ENCODE measurements around the gene RUVBL2. TPM values are rescaled to one million over a fixed set of nuclear protein-coding genes. Genes with fewer than 3 reads are reported as not detected.

RUVBL2 gene
- total and polyA plus RNA-seq, 2 of the 4 experiments (the other 2 are of a cell fraction), result 196 to 391 TPM

- ChIA-PET CTCF (no interaction called here), POLR2A (ENCODE audit: unreplicated experiment) (no interaction called here)
- H3K56ac ChIP-seq (ENCODE audit: extremely low read depth, insufficient read depth, low read length), result no peak overlapping the region
- H4K5ac ChIP-seq (ENCODE audit: low read depth, low read length), result peak overlapping the region; percentile 44
- DNase-seq (no peak), ATAC-seq (ENCODE audit: low read depth) (no peak)
- H2AFZ ChIP-seq (replicated peaks; ENCODE audit: low read length, poor library complexity), result peak overlapping the region; percentile 51
- H3K23ac ChIP-seq (ENCODE audit: low read depth, low read length), result no peak overlapping the region
- peak overlapping the region; percentile 96 for H3K27ac ChIP-seq (ENCODE audit: insufficient read depth, low read length)
- TF ChIP-seq RFX5 (IDR thresholded peaks at IDR 0.05; ENCODE audit: low read depth, low read length) (no peak), BHLHE40 (IDR thresholded peaks at IDR 0.05; ENCODE audit: low read depth, low read length) (no peak), RCOR1 (IDR thresholded peaks at IDR 0.05; ENCODE audit: insufficient replicate concordance, low read length) (no peak), MAFK (IDR thresholded peaks at IDR 0.05; ENCODE audit: low read depth, low read length) (no peak), CHD1 (IDR thresholded peaks at IDR 0.05; ENCODE audit: low read depth, low read length) (no peak), CTCF (conservative IDR thresholded peaks at IDR 0.05; ENCODE audit: low read depth, low read length) (no peak), CEBPB (IDR thresholded peaks at IDR 0.05; ENCODE audit: low read depth, low read length) (no peak), MAZ (IDR thresholded peaks at IDR 0.05; ENCODE audit: borderline replicate concordance, low read depth, low read length) (no peak), MXI1 (IDR thresholded peaks at IDR 0.05; ENCODE audit: borderline replicate concordance, low read depth, low read length) (no peak), RAD21 (IDR thresholded peaks at IDR 0.05; ENCODE audit: low read length) (no peak), SMC3 (IDR thresholded peaks at IDR 0.05; ENCODE audit: low read depth, low read length) (no peak), NFE2L2 (IDR thresholded peaks at IDR 0.05; ENCODE audit: low read depth, low read length) (no peak), POLR2A (IDR thresholded peaks at IDR 0.05; ENCODE audit: low read depth, low read length) (no peak), USF2 (IDR thresholded peaks at IDR 0.05; ENCODE audit: low read depth, low read length) (no peak)
- no peak overlapping the region for H3K4me2 ChIP-seq (ENCODE audit: low read depth, low read length)
- H4K20me1 ChIP-seq (ENCODE audit: insufficient read depth, low read length), result peaks cover 21% of the 10 kb centered on the region
- peaks cover 7% of the 10 kb centered on the region for H3K9me1 ChIP-seq (ENCODE audit: insufficient read depth, low read length)
- WGBS, 2 experiments (ENCODE audit: extremely low coverage in 2 of 2, insufficient read length in 1 of 2), result 81% methylated on average over 18 of the region's 22 CpGs; no CpG with 5 or more reads in 1 of the 2 experiments
- peak overlapping the region; percentile 55 for H2BK5ac ChIP-seq (ENCODE audit: low read depth, low read length, poor library complexity, severe bottlenecking)
- no peaks in the 10 kb centered on the region for H3K9me3 ChIP-seq (ENCODE audit: control insufficient read depth, insufficient read depth, low read length)
- peak overlapping the region; percentile 53 for H2AK9ac ChIP-seq (replicated peaks; ENCODE audit: low read depth, low read length, poor library complexity)
- peaks cover 3 to 75% of the 10 kb centered on the region in 2 experiments; a peak in 3 of 4 replicates for H3K79me1 ChIP-seq (ENCODE audit: low read depth in 1 of 2, low read length in 2 of 2)
- H3K4me1 ChIP-seq (ENCODE audit: control insufficient read depth, insufficient read depth, low read length), result peaks cover 20% of the 10 kb centered on the region
- peak overlapping the region; percentile 54; the same call in 1 of the 2 replicates for H2BK20ac ChIP-seq (ENCODE audit: low read depth, low read length)
- H3K14ac ChIP-seq (replicated peaks; ENCODE audit: low read depth, low read length), result no peak overlapping the region; the same call in 1 of the 2 replicates
- H3K18ac ChIP-seq (ENCODE audit: low read depth, low read length), result no peak overlapping the region
- in situ Hi-C loops (cut with MboI; ENCODE audit: low sequenced_read_pairs) (loop anchor here (5.0 to 10.0 kb wide), 2 partner anchors 70 to 317 kb away; partner anchors contain the start of gene CA11), dilution Hi-C loops (cut with HindIII; ENCODE audit: low sequenced_read_pairs, unreplicated experiment) (no loop called here), intact Hi-C loops (cut with micrococcal nuclease) (loop anchor here (10.0 kb wide), 1 partner anchor 317 kb away; the partner anchor contains the start of gene CA11)
- no TSS peak for BruUV-seq (replicated peaks)
- peak overlapping the region in 1 of 2 experiments; percentile 49; a peak in 1 of 4 replicates for H4K8ac ChIP-seq (ENCODE audit: low read depth in 2 of 2, low read length in 2 of 2)
- no peaks in the 10 kb centered on the region for H3K27me3 ChIP-seq (ENCODE audit: control insufficient read depth, insufficient read depth, low read length)
- peak overlapping the region; percentile 58 for H4K91ac ChIP-seq (ENCODE audit: insufficient read depth, low read depth, low read length)
- no peak overlapping the region for H3K4me3 ChIP-seq (ENCODE audit: insufficient read depth, low read depth, low read length)
- 0 out of 3 replicates have a peak overlapping the region, but pooled peaks have one; percentile 14 for H2BK15ac ChIP-seq (ENCODE audit: low read depth, low read length)
- peak overlapping the region; percentile 99 for H3K4ac ChIP-seq (ENCODE audit: low read depth, low read length)
- H3K36me3 ChIP-seq (ENCODE audit: control insufficient read depth, insufficient read depth, low read length), result peaks cover 25% of the 10 kb centered on the region
- H3K9ac ChIP-seq (ENCODE audit: low read depth, low read length), result no peak overlapping the region
- H2AK5ac ChIP-seq (ENCODE audit: low read depth, low read length), result peak overlapping the region; percentile 86
- H2BK120ac ChIP-seq (ENCODE audit: low read depth, low read length), result peak overlapping the region; percentile 56; the same call in 1 of the 2 replicates
Measured at GRCh38 chr19:48962029-48962848, 31.4 kb upstream of the RUVBL2 start.

Data from IMR-90 (cell line).